ENCODE results near the gene ME2.

The ME2 gene

GRCh38 chr18:50953822-50954221 lies 74.9 kb downstream of the ME2 start:
- H3K9me3 ChIP-seq (ENCODE audit: low read length): no peaks in the 10 kb centered on the region

GRCh38 chr18:50955253-50955652 lies 76.3 kb downstream of the ME2 start:
- no peaks in the 10 kb centered on the region for H4K20me1 ChIP-seq (ENCODE audit: insufficient read depth, low read length)
- no peaks in the 10 kb centered on the region; the same call in 1 of the 2 replicates for H3K36me3 ChIP-seq (ENCODE audit: insufficient read depth, low read length)
- H3K4me2 ChIP-seq (ENCODE audit: low read length): no peak overlapping the region
- H3K27ac ChIP-seq (ENCODE audit: low read depth, low read length, poor library complexity, severe bottlenecking): no peak overlapping the region
- no peak overlapping the region for H2AFZ ChIP-seq (ENCODE audit: low read length)
- no peak overlapping the region for H3K9ac ChIP-seq (ENCODE audit: low read length)
- H3K9me2 ChIP-seq (ENCODE audit: low read depth, low read length): no peaks in the 10 kb centered on the region
- H3K4me1 ChIP-seq (ENCODE audit: insufficient read depth, low read length, severe bottlenecking): no peaks in the 10 kb centered on the region
- H3K4me3 ChIP-seq (ENCODE audit: low read depth, low read length, poor library complexity, severe bottlenecking): no peak overlapping the region
- H3K27me3 ChIP-seq (ENCODE audit: insufficient read depth, low read length): no peaks in the 10 kb centered on the region
- H3F3A ChIP-seq (ENCODE audit: insufficient read depth, low read length): no peaks in the 10 kb centered on the region; the same call in none of the 2 replicates
- H3K9me3 ChIP-seq (ENCODE audit: low read length): no peaks in the 10 kb centered on the region
- no peaks in the 10 kb centered on the region for H3K79me2 ChIP-seq (ENCODE audit: insufficient read depth, low read length)
- TF ChIP-seq CTCF (IDR thresholded peaks at IDR 0.05; ENCODE audit: low read length): no peak
- no peak for TF ChIP-seq EZH2 (IDR thresholded peaks at IDR 0.05; ENCODE audit: borderline replicate concordance, low read length)

More at GRCh38 chr18:50953822-50954221, 74.9 kb downstream of the ME2 start:
- Histone ChIP-seq H3K36me3 (ENCODE audit: insufficient read depth, low read length) (no peaks in the 10 kb centered on the region; the same call in 1 of the 2 replicates), H3K79me2 (ENCODE audit: insufficient read depth, low read length) (no peaks in the 10 kb centered on the region), H3F3A (ENCODE audit: insufficient read depth, low read length) (no peaks in the 10 kb centered on the region; the same call in none of the 2 replicates), H3K9me2 (ENCODE audit: low read depth, low read length) (no peaks in the 10 kb centered on the region), H3K27me3 (ENCODE audit: insufficient read depth, low read length) (no peaks in the 10 kb centered on the region), H3K9ac (ENCODE audit: low read length) (no peak overlapping the region), H3K4me1 (ENCODE audit: insufficient read depth, low read length, severe bottlenecking) (no peaks in the 10 kb centered on the region), H3K4me2 (ENCODE audit: low read length) (no peak overlapping the region), H3K27ac (ENCODE audit: low read depth, low read length, poor library complexity, severe bottlenecking) (no peak overlapping the region), H3K4me3 (ENCODE audit: low read depth, low read length, poor library complexity, severe bottlenecking) (no peak overlapping the region), H2AFZ (ENCODE audit: low read length) (no peak overlapping the region), H4K20me1 (ENCODE audit: insufficient read depth, low read length) (no peaks in the 10 kb centered on the region)
- TF ChIP-seq EZH2 (IDR thresholded peaks at IDR 0.05; ENCODE audit: borderline replicate concordance, low read length): no peak
- no peak for TF ChIP-seq CTCF (IDR thresholded peaks at IDR 0.05; ENCODE audit: low read length)

- H3K79me2 ChIP-seq (ENCODE audit: insufficient read depth, low read length): no peaks in the 10 kb centered on the region
- TF ChIP-seq CTCF (IDR thresholded peaks at IDR 0.05; ENCODE audit: low read length): no peak
- no peak for TF ChIP-seq EZH2 (IDR thresholded peaks at IDR 0.05; ENCODE audit: borderline replicate concordance, low read length)
- no peak overlapping the region for H3K9ac ChIP-seq (ENCODE audit: low read length)
- H3K9me2 ChIP-seq (ENCODE audit: low read depth, low read length): no peaks in the 10 kb centered on the region
- H3K27ac ChIP-seq (ENCODE audit: low read depth, low read length, poor library complexity, severe bottlenecking): no peak overlapping the region
- H4K20me1 ChIP-seq (ENCODE audit: insufficient read depth, low read length): no peaks in the 10 kb centered on the region
- H3F3A ChIP-seq (ENCODE audit: insufficient read depth, low read length): no peaks in the 10 kb centered on the region; the same call in none of the 2 replicates
- H3K4me3 ChIP-seq (ENCODE audit: low read depth, low read length, poor library complexity, severe bottlenecking): no peak overlapping the region
- no peaks in the 10 kb centered on the region for H3K27me3 ChIP-seq (ENCODE audit: insufficient read depth, low read length)
- H3K4me2 ChIP-seq (ENCODE audit: low read length): no peak overlapping the region
- H3K9me3 ChIP-seq (ENCODE audit: low read length): 0 out of 2 replicates have a peak, but pooled peaks cover 3% of the 10 kb centered on the region
- H2AFZ ChIP-seq (ENCODE audit: low read length): no peak overlapping the region
- no peaks in the 10 kb centered on the region; the same call in 1 of the 2 replicates for H3K36me3 ChIP-seq (ENCODE audit: insufficient read depth, low read length)
- no peaks in the 10 kb centered on the region for H3K4me1 ChIP-seq (ENCODE audit: insufficient read depth, low read length, severe bottlenecking)
These were observed 77.2 kb downstream of the ME2 start for GRCh38 chr18:50956116-50956515.
